ENCODE data around the gene R3HDM1.

- TF ChIP-seq CTCF (IDR thresholded peaks at IDR 0.05; ENCODE audit: insufficient read depth, low read depth, low read length) (peak; percentile 7), EZH2 (IDR thresholded peaks at IDR 0.05; ENCODE audit: insufficient read depth, low read length) (no peak)
Measured at GRCh38 chr2:135600915-135601314, 69.6 kb downstream of the R3HDM1 start.

Measured in astrocyte (in vitro differentiated cells and primary cell).